Endothelial cell of umbilical vein (primary cell): ENCODE measurements around the gene NOPCHAP1. TPM values are rescaled to one million over a fixed set of nuclear protein-coding genes. Genes with fewer than 3 reads are reported as not detected.

Source experiments
- BruUV-seq: library from RNA; stranded (reverse); fragments of 400-500 nt; replicated peaks from 2 replicates; lab custom pipeline; 2021; lab: Mats Ljungman, UMichigan
- CTCF ChIA-PET: fragments of 300-600, 350-600 bp; sonication (Branson Sonifier 250); formaldehyde crosslinking; loops from one replicate; lab custom pipeline; 2021; ENCODE audit warnings: antibody characterized with exemption, inconsistent platforms; lab: Charles Lee
- POLR2A ChIA-PET: fragments of 300-600, 350-600 bp; sonication (Branson Sonifier 250); formaldehyde crosslinking; loops from one replicate; lab custom pipeline; 2021; ENCODE audit warnings: antibody characterized with exemption, inconsistent platforms; lab: Charles Lee
- DNase-seq: peaks from one replicate; pipeline ENCODE4 v3.0.0-alpha.2; 2011; ENCODE audit warnings: low read depth, low spot score
- FAIRE-seq: peaks from 2 replicates; lab custom pipeline; 2011; peaks lifted over from hg19 to GRCh38; lab: Jason Lieb, UNC
- H2AFZ ChIP-seq: 2 replicates; pipeline ENCODE4 v1.6.0; 2012; ENCODE audit warnings: low read depth, low read length, control low read depth, inconsistent platforms
- H3K27ac ChIP-seq: 2 replicates; pipeline ENCODE4 v1.5.1; 2011; ENCODE audit warnings: low read depth, mild to moderate bottlenecking, control low read depth, low read length, moderate library complexity; ENCODE audit not compliant: insufficient read depth
- H3K27me3 ChIP-seq, 2 experiments: 2 replicates each; pipeline versions ENCODE4 v1.6.0 to v1.6.1; 2011; ENCODE audit warnings: low read length in 2 of 2, mixed read lengths in 1 of 2; ENCODE audit not compliant: control insufficient read depth in 2 of 2, insufficient read depth in 2 of 2
- H3K36me3 ChIP-seq, 2 experiments: 2 replicates in 1 of 2; 3 replicates in 1 of 2; pipeline ENCODE4 v1.5.1; 2011; ENCODE audit warnings: low read length in 2 of 2, mild to moderate bottlenecking in 1 of 2, moderate library complexity in 1 of 2; ENCODE audit not compliant: control insufficient read depth in 2 of 2, insufficient read depth in 2 of 2; ENCODE audit errors: extremely low read depth in 1 of 2
- H3K4me1 ChIP-seq: 3 replicates; pipeline ENCODE4 v1.5.1; 2011; ENCODE audit warnings: mild to moderate bottlenecking, low read length; ENCODE audit not compliant: control insufficient read depth, insufficient read depth; ENCODE audit errors: extremely low read depth
- H3K4me2 ChIP-seq: 2 replicates; pipeline ENCODE4 v1.6.1; 2011; ENCODE audit warnings: low read length, control low read depth, mixed read lengths; ENCODE audit not compliant: insufficient read depth
- H3K4me3 ChIP-seq, 3 experiments: fragments of 200-600 bp in 1 of 3; sonication (generic), shearing (Covaris generic) in 1 of 3; replicated peaks in 1 of 3; 2 replicates each; pipeline ENCODE4 v1.5.1; 2011 to 2016; ENCODE audit warnings: control low read depth in 3 of 3, low read length in 3 of 3, mild to moderate bottlenecking in 2 of 3, inconsistent platforms in 1 of 3, low read depth in 1 of 3, moderate library complexity in 1 of 3; ENCODE audit not compliant: insufficient read depth in 1 of 3
- H3K79me2 ChIP-seq: 2 replicates; pipeline ENCODE4 v1.6.0; 2012; ENCODE audit warnings: low read length, inconsistent platforms; ENCODE audit not compliant: control insufficient read depth, insufficient read depth
- H3K9ac ChIP-seq: replicated peaks from 2 replicates; pipeline ENCODE3; 2011; ENCODE audit warnings: low read length, control low read depth; ENCODE audit not compliant: insufficient read depth; ENCODE audit errors: extremely low read depth
- H3K9me1 ChIP-seq: replicated peaks from 3 replicates; pipeline ENCODE4 v1.6.0; 2011; ENCODE audit warnings: mild to moderate bottlenecking, low read length; ENCODE audit not compliant: control insufficient read depth, insufficient read depth; ENCODE audit errors: extremely low read depth
- H3K9me3 ChIP-seq: replicated peaks from 2 replicates; pipeline ENCODE4 v1.5.1; 2012; ENCODE audit warnings: low read length, inconsistent platforms; ENCODE audit not compliant: control insufficient read depth, insufficient read depth
- H4K20me1 ChIP-seq: replicated peaks from 2 replicates; pipeline ENCODE3; 2011; ENCODE audit warnings: mild to moderate bottlenecking, low read length; ENCODE audit not compliant: control insufficient read depth, insufficient read depth; ENCODE audit errors: extremely low read depth
- FOS ChIP-seq: IDR thresholded peaks from 2 replicates; pipeline ENCODE4 v1.6.1; 2011; ENCODE audit warnings: mild to moderate bottlenecking, low read length, moderate library complexity, borderline replicate concordance; ENCODE audit not compliant: insufficient read depth
- GATA2 ChIP-seq: IDR thresholded peaks from 2 replicates; pipeline ENCODE4 v1.7.0; 2011; ENCODE audit warnings: low read depth, mild to moderate bottlenecking, moderate library complexity, mixed read lengths, low read length; ENCODE audit not compliant: insufficient read length, insufficient read depth
- MYC ChIP-seq: IDR thresholded peaks from one replicate; pipeline ENCODE4 v1.6.1; 2011; ENCODE audit warnings: mild to moderate bottlenecking, low read depth, low read length
- POLR2A ChIP-seq: IDR thresholded peaks from 2 replicates; pipeline ENCODE4 v1.6.1; 2012; ENCODE audit warnings: low read depth, mild to moderate bottlenecking, control low read depth, low read length
- dilution Hi-C: fragments of 300-500 bp; cut with MboI; formaldehyde crosslinking; loops from one replicate; pipeline ENCODE4 v1.15.0; 2019; ENCODE audit warnings: low sequenced_read_pairs; ENCODE audit not compliant: extremely low pct_ligation_motif_present
- intact Hi-C: fragments of 100-400 bp; cut with micrococcal nuclease; formaldehyde crosslinking; loops from one replicate; pipeline ENCODE4 v1.10.0; 2022
- polyA plus RNA-seq, 4 experiments: library from polyadenylated mRNA; depleted of rRNA in 3 of 4; stranded (reverse) in 3 of 4; unstranded in 1 of 4; fragments of >200 nt; gene quantifications; 2 replicates each; pipeline versions ENCODE4 v1.2.1 to v1.2.3, GENCODE V29; 2011 to 2012; ENCODE audit warnings: missing spikeins in 1 of 4
- total RNA-seq: library from RNA; stranded (reverse); gene quantifications from 2 replicates; pipeline ENCODE4 v1.2.3, GENCODE V29; 2021
- TF ChIP-seq, protein P1 (sequence below), 2 donors: IDR thresholded peaks; 1 replicate in 1 of 2; 2 replicates in 1 of 2; pipeline ENCODE4 v1.5.1; 2011; ENCODE audit warnings: low read length in 2 of 2, mild to moderate bottlenecking in 2 of 2, moderate library complexity in 2 of 2, control low read depth in 1 of 2, inconsistent platforms in 1 of 2, low read depth in 1 of 2; ENCODE audit not compliant: insufficient read depth in 1 of 2; ENCODE audit errors: extremely low read depth in 1 of 2

Gene NOPCHAP1
- total and polyA plus RNA-seq, 2 donors (not counting 3 experiments of a cell fraction or from before 2014, with no cell fraction given), result 6.1 to 17.8 TPM

DNA sequence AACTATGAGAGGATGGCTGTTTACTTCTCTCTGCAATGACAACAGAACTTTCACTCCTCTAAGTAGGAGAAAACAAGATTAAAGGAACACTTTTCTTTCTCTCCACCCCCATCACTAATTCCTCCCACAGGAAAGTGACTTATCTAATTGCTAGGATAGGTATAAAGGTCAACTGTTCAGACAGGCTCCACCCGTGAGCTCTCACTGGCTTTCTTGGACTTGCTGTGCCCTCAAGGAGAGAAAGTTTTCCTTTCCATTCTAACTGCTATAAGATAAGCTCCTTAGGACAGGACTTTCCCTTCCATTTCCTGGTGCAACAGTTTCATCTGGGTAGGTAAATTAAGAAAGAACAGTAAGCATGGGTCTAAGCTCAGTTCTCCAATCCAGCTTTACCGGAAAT, 32.8 kb upstream of the NOPCHAP1 start:
- Histone ChIP-seq H3K4me1 (peaks cover 26% of the 10 kb centered on the region), H3K4me2 (peak overlapping the region; percentile 64), H3K27ac (no peak overlapping the region), H3K9ac (no peak overlapping the region), H3K4me3 (no peak overlapping the region), H3K9me3 (no peaks in the 10 kb centered on the region), H4K20me1 (no peaks in the 10 kb centered on the region), H3K9me1 (no peaks in the 10 kb centered on the region), H3K27me3 (no peaks in the 10 kb centered on the region), H3K36me3 (no peaks in the 10 kb centered on the region), H2AFZ (peak overlapping the region; percentile 77), H3K79me2 (no peaks in the 10 kb centered on the region)
- TF ChIP-seq, protein P1, sequence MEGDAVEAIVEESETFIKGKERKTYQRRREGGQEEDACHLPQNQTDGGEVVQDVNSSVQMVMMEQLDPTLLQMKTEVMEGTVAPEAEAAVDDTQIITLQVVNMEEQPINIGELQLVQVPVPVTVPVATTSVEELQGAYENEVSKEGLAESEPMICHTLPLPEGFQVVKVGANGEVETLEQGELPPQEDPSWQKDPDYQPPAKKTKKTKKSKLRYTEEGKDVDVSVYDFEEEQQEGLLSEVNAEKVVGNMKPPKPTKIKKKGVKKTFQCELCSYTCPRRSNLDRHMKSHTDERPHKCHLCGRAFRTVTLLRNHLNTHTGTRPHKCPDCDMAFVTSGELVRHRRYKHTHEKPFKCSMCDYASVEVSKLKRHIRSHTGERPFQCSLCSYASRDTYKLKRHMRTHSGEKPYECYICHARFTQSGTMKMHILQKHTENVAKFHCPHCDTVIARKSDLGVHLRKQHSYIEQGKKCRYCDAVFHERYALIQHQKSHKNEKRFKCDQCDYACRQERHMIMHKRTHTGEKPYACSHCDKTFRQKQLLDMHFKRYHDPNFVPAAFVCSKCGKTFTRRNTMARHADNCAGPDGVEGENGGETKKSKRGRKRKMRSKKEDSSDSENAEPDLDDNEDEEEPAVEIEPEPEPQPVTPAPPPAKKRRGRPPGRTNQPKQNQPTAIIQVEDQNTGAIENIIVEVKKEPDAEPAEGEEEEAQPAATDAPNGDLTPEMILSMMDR (IDR thresholded peaks at IDR 0.05; ENCODE audit: extremely low read depth in 1 of 2, insufficient read depth in 1 of 2, low read depth in 1 of 2, low read length in 2 of 2), result no peak
- peak; percentile 55 for TF ChIP-seq GATA2
- TF ChIP-seq MYC, result no peak
- no peak for TF ChIP-seq POLR2A
- FAIRE-seq, result peak; percentile 73
- peak; percentile 38 for DNase-seq
- no TSS peak for BruUV-seq
- intact Hi-C loops, result no loop called here
- dilution Hi-C loops, result no loop called here
- ChIA-PET CTCF (interaction anchor here (1.0 to 1.6 kb wide), 6 partner anchors 9 to 571 kb away, joined by 3 to 8 read pairs (median 3); no protein-coding TSS in a partner anchor), POLR2A (no interaction called here)

- Histone ChIP-seq H3K79me2 (no peaks in the 10 kb centered on the region), H3K36me3 (no peaks in the 10 kb centered on the region), H4K20me1 (no peaks in the 10 kb centered on the region), H3K27me3 (no peaks in the 10 kb centered on the region), H3K4me2 (no peak overlapping the region), H3K4me3 (no peak overlapping the region), H3K27ac (no peak overlapping the region), H3K9ac (no peak overlapping the region), H2AFZ (no peak overlapping the region), H3K9me1 (no peaks in the 10 kb centered on the region), H3K4me1 (peaks cover 38% of the 10 kb centered on the region), H3K9me3 (no peaks in the 10 kb centered on the region)
- ChIA-PET POLR2A (no interaction called here), CTCF (interaction anchor here (1.1 to 1.2 kb wide), 2 partner anchors 31 to 574 kb away, joined by 3 to 4 read pairs; partner anchors contain the start of gene NOPCHAP1)
- dilution Hi-C loops (no loop called here), intact Hi-C loops (loop anchor here (5.0 kb wide), 2 partner anchors 97 to 583 kb away; no protein-coding TSS in a partner anchor)
- no peak for DNase-seq
- no peak for TF ChIP-seq FOS
- no peak for FAIRE-seq
- no TSS peak for BruUV-seq
These were observed 30.4 kb upstream of the NOPCHAP1 start for GRCh38 chr12:104955703-104956102.
